Measurements from ENCODE around the gene STK33.

The STK33 gene

GRCh38 chr11:8354622-8355415 lies 239.2 kb downstream of the STK33 start:
- no peak for DNase-seq

DNA sequence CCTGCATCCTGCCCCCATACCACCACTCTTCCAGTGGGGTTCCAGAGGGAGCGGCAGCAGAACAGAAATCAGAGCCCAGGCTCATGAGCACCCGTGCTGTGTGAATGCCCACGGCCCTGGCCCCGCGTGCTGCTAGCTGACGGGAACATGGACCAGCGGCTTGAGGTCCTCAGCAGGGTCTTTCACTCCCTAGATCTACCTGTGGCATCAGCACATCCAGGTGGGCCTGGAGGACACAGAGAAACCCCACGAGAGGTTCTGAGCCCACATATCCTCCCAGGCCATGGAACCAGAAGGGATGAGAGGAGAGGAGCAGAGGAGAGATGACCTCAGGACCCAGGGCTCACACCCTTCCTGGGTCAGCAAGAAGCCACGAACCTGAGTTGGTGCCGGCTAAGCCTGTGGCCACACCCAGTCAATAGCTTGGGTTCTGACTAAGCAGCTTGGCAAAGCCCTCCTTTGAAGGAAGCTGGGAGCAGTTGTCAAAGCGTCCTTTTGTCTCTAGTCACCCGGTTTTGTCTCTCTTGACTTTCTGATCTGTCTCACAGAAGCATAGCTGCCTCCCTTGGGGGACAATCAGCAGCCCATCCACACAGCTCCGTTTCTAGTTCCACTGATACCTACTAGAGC lies 241.0 kb downstream of the STK33 start:
- DNase-seq: no peak

DNA sequence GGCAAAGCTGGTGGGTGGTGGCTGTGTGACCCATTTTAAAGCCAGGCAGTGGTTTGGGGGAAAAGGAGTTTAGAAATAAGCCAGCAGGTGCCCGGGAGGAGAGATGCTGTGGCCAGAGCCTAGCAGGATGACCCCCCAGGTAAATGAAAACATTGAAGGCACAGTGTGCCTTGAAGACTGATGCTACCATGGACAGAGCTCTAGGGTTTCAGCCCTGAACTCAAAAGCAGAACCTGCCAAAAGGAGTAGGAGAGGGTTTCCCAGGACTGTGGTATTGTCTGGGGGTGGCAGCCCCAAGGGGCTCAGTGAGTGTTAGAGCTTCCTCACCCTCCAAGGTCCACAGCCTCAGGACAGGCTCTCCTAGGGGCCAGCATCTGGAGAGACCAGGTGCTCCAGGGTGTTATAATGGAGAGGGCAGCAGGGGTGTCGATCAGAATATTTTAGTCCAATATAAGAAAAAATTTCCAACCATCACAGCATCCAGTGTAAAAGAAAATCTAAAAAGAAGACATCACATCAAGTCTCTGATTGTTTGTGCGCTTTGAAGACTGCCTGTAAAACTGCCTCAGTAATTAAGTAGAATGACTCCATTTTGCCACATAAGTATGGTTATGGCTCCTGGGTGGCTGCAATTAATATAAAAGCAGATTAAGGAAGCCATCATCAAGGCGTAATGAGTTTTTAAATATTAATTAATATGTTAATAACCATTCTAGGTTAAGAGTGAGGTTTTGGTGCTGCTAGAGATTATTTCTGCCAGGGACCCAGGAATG lies 241.7 kb downstream of the STK33 start:
- no peak for DNase-seq

GRCh38 chr11:8351223-8351622 lies 242.8 kb downstream of the STK33 start:
- no peak for DNase-seq

DNA sequence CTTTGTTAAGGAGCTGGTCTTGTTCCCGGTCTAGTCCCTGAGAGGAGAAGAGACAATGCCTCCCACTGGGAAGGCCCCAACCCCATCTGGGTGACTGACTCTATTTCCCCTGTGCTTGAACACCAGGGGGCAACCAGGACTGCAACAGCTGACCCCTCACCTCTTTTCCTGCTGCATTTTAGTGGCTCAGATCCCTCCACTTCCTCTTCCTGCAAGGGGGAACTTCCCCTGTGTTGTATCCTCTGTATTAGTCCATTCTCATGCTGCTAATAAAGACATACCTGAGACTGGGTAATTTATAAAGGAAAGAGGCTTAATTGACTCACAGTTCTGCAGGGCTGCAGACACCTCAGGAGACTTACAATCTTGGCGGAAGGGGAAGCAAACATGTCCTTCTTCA lies 246.1 kb downstream of the STK33 start:
- DNase-seq: no peak

GRCh38 chr11:8346157-8346755 lies 247.8 kb downstream of the STK33 start:
- DNase-seq: no peak

GRCh38 chr11:8345179-8345578 lies 248.8 kb downstream of the STK33 start:
- DNase-seq: no peak

DNA sequence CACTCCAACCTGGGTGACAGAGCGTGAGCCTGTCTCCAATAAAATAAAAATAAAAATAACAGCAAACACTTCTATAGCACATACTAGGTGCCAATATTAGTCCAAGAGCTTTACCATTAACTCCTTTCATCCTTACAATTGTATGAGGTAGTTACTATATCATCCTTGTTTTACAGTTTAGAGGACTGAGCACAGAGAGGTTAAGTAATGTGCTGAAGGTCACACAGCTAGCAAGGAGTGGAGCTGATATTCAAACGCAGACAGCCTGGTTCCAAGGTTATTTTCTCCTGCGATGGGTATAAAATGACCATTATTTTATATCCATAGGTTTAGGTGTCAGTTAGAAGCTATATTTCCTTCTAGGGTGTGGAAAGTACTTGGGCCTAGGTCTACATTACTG lies 249.7 kb downstream of the STK33 start:
- no peak for DNase-seq

DNA sequence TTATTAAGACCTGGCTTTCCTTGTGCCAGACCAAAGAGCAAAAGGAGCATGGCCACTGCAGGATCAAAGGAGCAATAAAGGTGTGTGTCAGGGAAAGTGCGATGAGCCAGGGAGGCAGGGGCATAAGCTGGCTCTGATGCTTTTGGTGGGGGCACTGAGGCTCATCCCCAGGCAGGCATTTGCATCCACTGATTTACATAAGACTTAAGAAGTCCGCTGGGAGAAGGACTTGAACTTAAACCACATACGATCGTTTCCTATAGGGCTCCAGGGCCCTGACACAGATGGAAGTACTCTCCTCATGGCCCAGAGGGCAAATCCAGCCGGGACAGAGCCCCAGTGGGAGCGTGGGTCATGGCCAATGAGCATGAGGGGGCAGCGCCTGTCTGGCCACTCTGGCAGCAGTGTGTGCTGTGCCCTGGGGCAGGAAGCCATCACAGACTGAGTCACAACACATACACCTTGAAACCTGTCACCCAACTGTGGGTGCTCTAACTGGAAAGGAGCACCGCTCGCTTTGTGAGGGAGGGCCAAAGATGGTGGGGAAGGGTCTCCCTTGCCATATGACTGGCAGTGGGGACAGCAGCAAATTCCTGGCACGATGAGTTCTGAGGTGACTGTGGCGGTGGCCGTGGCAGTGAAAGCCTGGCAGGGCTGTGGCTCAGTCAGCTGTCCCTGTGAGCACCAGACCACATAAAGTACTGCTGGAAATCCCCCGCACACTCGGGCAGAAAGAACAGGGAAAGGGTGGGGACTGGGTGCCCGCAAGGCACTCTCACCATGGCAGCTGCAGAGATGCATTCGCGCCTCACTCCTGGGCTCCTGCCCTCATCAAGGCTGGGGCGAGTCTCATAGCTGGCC lies 251.0 kb downstream of the STK33 start:
- no peak for DNase-seq

GRCh38 chr11:8341996-8342395 lies 252.0 kb downstream of the STK33 start:
- no peak for DNase-seq
